ENCODE measurements around the gene CACNA1G.

Gene CACNA1G

GRCh38 chr17:50627782-50628601 lies 67.5 kb downstream of the CACNA1G start:
- FAIRE-seq = no peak
- DNase-seq (ENCODE audit: insufficient read length, low spot score) = no peak

GRCh38 chr17:50629902-50630301 lies 69.4 kb downstream of the CACNA1G start:
- DNase-seq (ENCODE audit: insufficient read length, low spot score) (no peak), FAIRE-seq (no peak)

- FAIRE-seq (no peak), DNase-seq (ENCODE audit: insufficient read length, low spot score) (peak; percentile 70)
Measured at GRCh38 chr17:50630524-50631194, 70.1 kb downstream of the CACNA1G start.

GRCh38 chr17:50631195-50631907 lies 70.8 kb downstream of the CACNA1G start:
- DNase-seq (ENCODE audit: insufficient read length, low spot score) (no peak), FAIRE-seq (no peak)

GRCh38 chr17:50631908-50632571 lies 71.5 kb downstream of the CACNA1G start:
- no peak for DNase-seq (ENCODE audit: insufficient read length, low spot score)
- no peak for FAIRE-seq

- no peak for DNase-seq (ENCODE audit: insufficient read length, low spot score)
- no peak for FAIRE-seq
Measured at GRCh38 chr17:50632637-50633036, 72.1 kb downstream of the CACNA1G start.

- no peak for FAIRE-seq
- no peak for DNase-seq (ENCODE audit: insufficient read length, low spot score)
Measured at GRCh38 chr17:50633683-50634082, 73.2 kb downstream of the CACNA1G start.

- DNase-seq (ENCODE audit: insufficient read length, low spot score) (no peak), FAIRE-seq (no peak)
Measured at GRCh38 chr17:50634224-50634914, 73.9 kb downstream of the CACNA1G start, which contains the start of gene ABCC3. Gene ABCC3, plus strand, starts transcription at chr17:50634881. Its CDS starts 56 bp downstream, at chr17:50634937.

GRCh38 chr17:50634915-50635731 lies 74.6 kb downstream of the CACNA1G start:
- DNase-seq (ENCODE audit: insufficient read length, low spot score) (no peak), FAIRE-seq (no peak)

GRCh38 chr17:50635732-50635981 lies 75.1 kb downstream of the CACNA1G start:
- DNase-seq (ENCODE audit: insufficient read length, low spot score) (no peak), FAIRE-seq (no peak)

GRCh38 chr17:50635982-50636803 lies 75.7 kb downstream of the CACNA1G start:
- FAIRE-seq (no peak), DNase-seq (ENCODE audit: insufficient read length, low spot score) (no peak)

- DNase-seq (ENCODE audit: insufficient read length, low spot score) (no peak), FAIRE-seq (no peak)
Measured at GRCh38 chr17:50636804-50637195, 76.3 kb downstream of the CACNA1G start.

- FAIRE-seq (no peak), DNase-seq (ENCODE audit: insufficient read length, low spot score) (no peak)
Measured at GRCh38 chr17:50637829-50638605, 77.5 kb downstream of the CACNA1G start.

- FAIRE-seq (no peak), DNase-seq (ENCODE audit: insufficient read length, low spot score) (no peak)
Measured at GRCh38 chr17:50638606-50638965, 78.1 kb downstream of the CACNA1G start.

GRCh38 chr17:50638966-50639713 lies 78.6 kb downstream of the CACNA1G start:
- DNase-seq (ENCODE audit: insufficient read length, low spot score) = no peak
- no peak for FAIRE-seq

GRCh38 chr17:50640686-50641351 lies 80.3 kb downstream of the CACNA1G start:
- DNase-seq (ENCODE audit: insufficient read length, low spot score) = no peak
- FAIRE-seq = no peak

- FAIRE-seq = no peak
Measured at GRCh38 chr17:50641357-50641756, 80.8 kb downstream of the CACNA1G start.

More at GRCh38 chr17:50641357-50641756, 80.8 kb downstream of the CACNA1G start:
- no peak for DNase-seq (ENCODE audit: insufficient read length, low spot score)

All from GM19239 (cell line).